IPS-15b (cell line): Measurements from ENCODE around the gene ARHGEF6.

Experiments
- H3K27me3 ChIP-seq: one replicate; pipeline ENCODE4 v1.6.1; 2013; ENCODE audit warnings: low read length; ENCODE audit not compliant: control insufficient read depth, insufficient read depth
- H3K36me3 ChIP-seq: one replicate; pipeline ENCODE4 v1.6.1; 2013; ENCODE audit warnings: low read length; ENCODE audit not compliant: control insufficient read depth, insufficient read depth
- H3K4me1 ChIP-seq: one replicate; pipeline ENCODE4 v1.6.1; 2013; ENCODE audit warnings: mild to moderate bottlenecking, low read length; ENCODE audit not compliant: control insufficient read depth, insufficient read depth
- H3K4me3 ChIP-seq: one replicate; pipeline ENCODE4 v1.5.1; 2013; ENCODE audit warnings: low read depth, low read length
- H3K9ac ChIP-seq: one replicate; pipeline ENCODE4 v1.6.1; 2013; ENCODE audit warnings: low read depth, mild to moderate bottlenecking, low read length
- H3K9me3 ChIP-seq: one replicate; pipeline ENCODE4 v1.6.1; 2013; ENCODE audit warnings: mild to moderate bottlenecking, low read length; ENCODE audit not compliant: control insufficient read depth, insufficient read depth

ARHGEF6 gene

DNA sequence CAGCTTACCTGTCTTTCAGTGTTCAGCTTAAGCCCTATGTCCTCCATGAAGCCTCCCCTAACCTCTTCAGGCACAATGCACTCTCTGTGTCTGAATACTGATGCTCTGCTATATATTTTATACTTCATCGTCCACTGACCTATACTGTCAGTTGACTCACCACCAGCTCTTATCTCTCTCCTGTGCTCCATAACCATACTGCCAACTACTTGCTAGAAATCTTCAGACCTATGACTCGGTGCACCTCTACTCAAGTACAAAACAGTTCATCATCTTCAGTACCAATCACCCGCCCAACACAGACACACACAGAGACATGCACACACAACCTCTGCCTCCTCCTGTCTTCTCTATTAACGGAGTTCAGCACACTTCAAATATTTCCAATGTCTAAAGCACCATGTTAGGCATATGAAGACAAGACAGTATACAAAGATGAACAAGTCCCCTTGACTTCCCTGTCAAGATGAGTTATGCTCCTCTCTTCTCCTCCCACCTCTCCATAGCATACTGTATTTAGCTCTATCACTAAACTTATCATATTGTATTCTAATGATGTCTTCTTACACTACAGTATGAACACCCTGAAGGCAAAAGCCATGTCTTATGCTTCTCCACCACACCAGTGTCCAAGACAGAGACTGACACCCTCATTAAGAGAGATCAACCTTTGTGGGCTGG lies 42.5 kb downstream of the ARHGEF6 start:
- no peak overlapping the region for H3K9ac ChIP-seq
- H3K27me3 ChIP-seq, result no peaks in the 10 kb centered on the region
- no peak overlapping the region for H3K4me3 ChIP-seq
- H3K36me3 ChIP-seq, result no peaks in the 10 kb centered on the region
- no peaks in the 10 kb centered on the region for H3K9me3 ChIP-seq
- no peaks in the 10 kb centered on the region for H3K4me1 ChIP-seq

DNA sequence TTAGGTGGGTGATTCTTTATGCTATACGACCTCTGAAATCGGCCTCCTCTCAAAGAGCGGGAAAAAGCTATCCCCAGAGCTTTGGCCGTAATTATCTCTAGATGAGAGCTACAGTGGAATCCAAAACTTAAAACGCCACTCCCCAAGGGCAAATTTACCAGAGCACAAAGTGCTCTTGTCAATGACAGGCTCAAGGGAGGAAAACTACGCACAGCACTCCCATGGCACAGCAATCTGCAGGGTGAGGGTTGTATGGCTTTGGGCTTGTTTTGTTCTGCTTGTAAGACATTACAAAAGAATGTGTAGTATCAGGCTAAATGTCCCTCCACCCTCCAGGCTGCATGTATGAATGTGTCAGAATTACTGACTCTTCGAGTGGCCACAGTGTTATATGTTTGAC lies 44.0 kb downstream of the ARHGEF6 start:
- no peaks in the 10 kb centered on the region for H3K36me3 ChIP-seq
- H3K4me3 ChIP-seq, result no peak overlapping the region
- H3K9me3 ChIP-seq, result no peaks in the 10 kb centered on the region
- H3K9ac ChIP-seq, result no peak overlapping the region
- no peaks in the 10 kb centered on the region for H3K4me1 ChIP-seq
- H3K27me3 ChIP-seq, result no peaks in the 10 kb centered on the region

DNA sequence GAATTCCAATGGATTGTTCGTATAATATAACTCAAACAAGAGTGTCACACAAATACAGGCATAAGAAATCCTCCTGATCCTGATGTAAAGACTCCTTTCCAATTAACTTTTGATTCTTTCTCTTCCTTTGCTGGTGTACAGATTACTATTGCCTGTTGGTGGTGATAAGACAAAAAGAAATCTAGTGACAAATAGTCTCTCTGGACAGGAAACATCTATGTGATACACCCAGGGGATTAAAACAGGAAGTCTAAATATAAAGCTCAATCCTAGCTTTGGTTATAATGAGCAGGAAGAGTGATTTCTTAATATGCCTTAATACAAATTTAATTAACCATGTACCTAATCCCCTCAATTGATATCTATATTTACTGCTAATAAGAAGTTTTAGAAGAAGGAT lies 45.1 kb downstream of the ARHGEF6 start:
- Histone ChIP-seq H3K36me3 (no peaks in the 10 kb centered on the region), H3K9ac (no peak overlapping the region), H3K9me3 (no peaks in the 10 kb centered on the region), H3K4me1 (no peaks in the 10 kb centered on the region), H3K27me3 (no peaks in the 10 kb centered on the region), H3K4me3 (no peak overlapping the region)

DNA sequence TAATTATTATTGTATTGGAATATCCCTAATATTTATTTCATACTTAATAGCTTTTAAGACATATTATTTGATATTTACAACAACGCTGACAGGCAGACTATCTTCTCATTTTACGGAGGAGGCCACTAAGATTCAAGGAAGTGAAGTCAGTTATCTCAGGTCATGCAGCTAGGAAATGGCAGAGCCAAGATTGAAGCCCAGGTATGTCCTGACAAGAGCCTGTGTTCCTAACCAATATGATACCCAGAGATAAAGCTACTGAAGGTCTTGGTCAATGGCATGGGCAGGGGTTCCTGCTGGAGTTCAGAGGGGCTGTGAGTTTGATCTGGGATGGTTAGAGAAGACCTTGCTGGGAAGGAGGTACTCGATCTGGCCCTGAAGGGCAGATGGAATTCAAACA lies 47.1 kb downstream of the ARHGEF6 start:
- Histone ChIP-seq H3K9me3 (no peaks in the 10 kb centered on the region), H3K27me3 (no peaks in the 10 kb centered on the region), H3K4me1 (no peaks in the 10 kb centered on the region), H3K36me3 (no peaks in the 10 kb centered on the region), H3K9ac (no peak overlapping the region), H3K4me3 (no peak overlapping the region)

DNA sequence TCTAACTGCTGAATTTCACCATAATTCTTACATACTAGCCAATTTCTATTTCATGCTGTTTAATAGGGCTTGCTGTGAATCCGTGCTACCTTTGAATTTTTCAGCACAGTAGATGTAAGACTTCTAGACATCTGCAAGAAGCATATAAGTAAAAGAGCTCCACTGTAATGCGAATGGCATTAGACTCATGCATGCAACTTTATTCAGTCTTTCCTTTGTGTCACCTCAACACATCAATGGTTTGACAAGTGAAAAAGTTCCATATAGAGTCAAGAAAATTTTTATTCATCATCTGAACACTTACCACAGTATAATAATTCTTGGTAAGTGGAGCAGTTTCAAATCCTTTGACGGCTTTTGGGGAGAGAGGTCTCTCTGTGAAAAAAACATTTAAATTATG lies 48.9 kb downstream of the ARHGEF6 start:
- no peaks in the 10 kb centered on the region for H3K36me3 ChIP-seq
- no peaks in the 10 kb centered on the region for H3K27me3 ChIP-seq
- H3K9me3 ChIP-seq, result no peaks in the 10 kb centered on the region
- no peak overlapping the region for H3K4me3 ChIP-seq
- no peaks in the 10 kb centered on the region for H3K4me1 ChIP-seq
- H3K9ac ChIP-seq, result no peak overlapping the region

DNA sequence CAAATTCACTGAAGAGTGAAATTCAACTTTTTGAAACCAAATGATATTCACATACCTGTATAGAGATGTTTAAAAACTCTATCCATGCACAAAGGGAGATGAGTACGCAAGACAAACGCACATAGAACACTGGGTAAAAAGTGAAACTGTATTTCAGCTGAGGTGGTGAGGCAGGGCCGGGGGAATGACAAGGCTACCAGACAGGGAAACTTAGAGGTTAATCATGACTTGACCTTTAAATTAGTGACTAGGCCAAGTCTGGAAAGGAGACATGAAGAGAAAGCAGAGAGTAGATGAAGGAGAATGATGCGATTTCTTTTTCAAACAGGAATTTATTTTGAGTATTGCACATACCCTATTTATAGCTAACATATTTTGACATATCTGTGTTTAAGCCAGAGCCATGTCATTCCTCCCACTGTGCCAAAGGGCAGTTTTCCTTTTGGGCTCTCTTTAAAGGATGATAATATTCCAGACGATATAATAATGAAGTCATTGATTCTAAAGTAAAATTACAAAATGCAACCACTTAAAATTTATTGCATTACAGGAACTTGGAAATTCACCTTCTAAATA lies 49.4 kb downstream of the ARHGEF6 start:
- H3K4me1 ChIP-seq, result no peaks in the 10 kb centered on the region
- H3K36me3 ChIP-seq, result no peaks in the 10 kb centered on the region
- no peak overlapping the region for H3K9ac ChIP-seq
- no peaks in the 10 kb centered on the region for H3K27me3 ChIP-seq
- H3K4me3 ChIP-seq, result no peak overlapping the region
- H3K9me3 ChIP-seq, result no peaks in the 10 kb centered on the region

DNA sequence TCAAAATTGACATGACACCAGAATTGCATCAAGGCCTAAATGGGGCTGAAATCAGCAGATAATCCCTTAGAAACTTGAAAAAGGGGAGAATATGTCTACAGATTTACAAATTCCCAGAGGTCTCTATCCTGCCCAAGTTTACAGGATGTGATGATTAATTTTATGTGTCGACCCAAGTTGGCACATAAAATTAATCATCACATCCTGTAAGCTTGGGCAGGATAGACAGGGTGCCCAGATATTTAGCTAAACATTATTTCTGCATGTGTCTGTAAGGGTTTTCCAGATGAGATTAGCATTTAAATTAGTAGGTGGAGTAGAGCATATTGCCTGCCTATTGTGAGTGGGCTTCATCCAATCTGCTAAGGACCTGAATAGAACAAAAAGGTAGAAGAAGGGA lies 52.3 kb downstream of the ARHGEF6 start:
- Histone ChIP-seq H3K9ac (no peak overlapping the region), H3K27me3 (no peaks in the 10 kb centered on the region), H3K36me3 (no peaks in the 10 kb centered on the region), H3K4me3 (no peak overlapping the region), H3K4me1 (no peaks in the 10 kb centered on the region), H3K9me3 (no peaks in the 10 kb centered on the region)

DNA sequence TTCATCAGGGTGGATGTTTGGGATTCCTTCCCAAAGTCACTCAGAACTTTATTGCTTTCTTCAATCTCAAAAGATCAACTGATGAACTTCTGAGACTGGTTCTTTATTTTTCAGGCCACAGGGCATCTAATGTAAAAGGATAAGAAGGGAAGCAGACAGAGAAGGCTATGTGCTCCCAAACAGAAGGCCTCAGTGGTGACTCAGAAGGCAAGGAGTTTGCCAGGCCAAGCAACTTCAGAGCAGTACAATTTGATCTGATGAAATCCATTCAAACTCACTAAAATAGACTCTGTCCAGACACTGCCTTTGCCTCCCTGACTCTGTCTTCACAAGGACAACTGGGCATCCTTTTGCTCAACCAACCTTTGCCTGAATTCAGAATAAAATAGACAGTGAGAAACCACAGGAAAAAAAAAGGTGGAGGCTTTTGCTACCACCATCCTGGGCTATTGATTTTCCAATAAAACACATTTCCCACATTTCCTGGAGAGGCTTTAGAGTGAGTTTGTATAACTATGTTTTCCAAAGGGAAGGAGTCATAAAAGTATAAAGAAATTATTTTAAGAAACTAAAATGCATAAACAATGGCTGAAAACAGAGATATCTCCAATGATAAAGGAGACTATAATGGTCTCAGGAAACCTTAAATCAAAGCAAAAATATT lies 55.2 kb downstream of the ARHGEF6 start:
- H3K9ac ChIP-seq, result no peak overlapping the region
- H3K4me1 ChIP-seq, result no peaks in the 10 kb centered on the region
- H3K4me3 ChIP-seq, result no peak overlapping the region
- no peaks in the 10 kb centered on the region for H3K27me3 ChIP-seq
- H3K9me3 ChIP-seq, result no peaks in the 10 kb centered on the region
- no peaks in the 10 kb centered on the region for H3K36me3 ChIP-seq

DNA sequence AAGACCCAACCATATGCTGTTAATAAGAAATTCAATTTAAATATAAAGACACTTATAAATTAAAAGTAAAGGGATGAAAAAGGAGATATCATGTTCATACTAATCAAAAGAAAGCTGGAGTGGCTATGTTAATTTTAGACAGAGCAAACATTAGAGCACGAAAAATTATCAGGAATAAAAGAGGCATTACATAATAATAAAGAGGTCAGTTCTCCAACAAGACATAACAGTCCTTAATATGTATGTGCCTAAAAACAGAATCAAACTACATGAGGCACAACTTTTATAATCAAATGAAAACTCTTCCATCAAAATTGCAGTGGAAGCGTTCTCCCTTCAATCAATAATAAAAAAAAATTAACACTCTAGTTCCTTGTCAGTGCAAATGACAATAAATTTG lies 62.6 kb downstream of the ARHGEF6 start:
- Histone ChIP-seq H3K4me1 (no peaks in the 10 kb centered on the region), H3K36me3 (no peaks in the 10 kb centered on the region), H3K4me3 (no peak overlapping the region), H3K9me3 (no peaks in the 10 kb centered on the region), H3K9ac (no peak overlapping the region), H3K27me3 (no peaks in the 10 kb centered on the region)

DNA sequence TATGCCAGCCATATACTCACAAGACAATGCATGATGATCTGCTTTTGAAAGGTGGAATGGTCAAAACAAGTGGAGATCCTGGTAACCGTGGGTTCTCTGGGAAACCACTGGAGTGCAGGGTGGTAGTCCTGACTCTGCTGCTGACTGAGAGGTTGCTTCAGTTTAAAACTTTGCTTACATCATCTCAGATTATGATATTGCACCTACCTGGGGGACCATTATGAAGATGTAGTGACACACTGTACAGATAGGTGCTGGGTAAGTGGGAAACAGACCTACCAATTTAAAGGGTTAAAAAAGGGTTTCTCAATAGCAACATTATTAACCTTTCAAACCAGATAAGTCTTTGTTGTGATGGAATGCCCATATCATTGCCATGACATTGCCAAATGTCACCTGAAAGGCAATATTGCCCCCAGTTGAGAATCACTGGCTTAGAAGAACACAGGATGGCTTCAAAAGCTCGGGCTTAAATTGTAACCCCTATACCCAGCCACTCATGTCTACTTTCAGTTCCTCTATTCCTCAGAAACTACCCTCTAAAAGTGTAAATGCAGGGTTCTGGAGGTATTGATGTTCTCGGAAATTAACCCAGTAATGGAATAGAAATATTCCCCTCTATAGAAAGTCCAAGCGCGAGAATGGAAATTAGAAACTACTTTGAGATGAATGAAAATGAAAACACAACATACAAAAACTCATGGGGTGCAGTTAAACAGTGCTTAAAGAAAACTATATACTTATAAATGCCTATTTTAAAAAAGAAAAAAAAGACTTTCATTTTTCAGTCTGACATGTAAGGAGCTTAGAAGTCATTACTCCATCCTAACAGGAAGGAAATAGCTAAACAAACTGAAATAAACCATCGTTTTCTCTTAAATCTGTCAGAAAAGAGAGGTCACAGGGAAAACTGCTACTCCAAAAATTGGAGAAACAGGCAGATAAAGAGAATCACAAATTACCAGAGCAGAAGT lies 65.8 kb downstream of the ARHGEF6 start:
- H3K4me3 ChIP-seq, result no peak overlapping the region
- no peaks in the 10 kb centered on the region for H3K27me3 ChIP-seq
- no peaks in the 10 kb centered on the region for H3K4me1 ChIP-seq
- no peaks in the 10 kb centered on the region for H3K9me3 ChIP-seq
- no peak overlapping the region for H3K9ac ChIP-seq
- no peaks in the 10 kb centered on the region for H3K36me3 ChIP-seq

DNA sequence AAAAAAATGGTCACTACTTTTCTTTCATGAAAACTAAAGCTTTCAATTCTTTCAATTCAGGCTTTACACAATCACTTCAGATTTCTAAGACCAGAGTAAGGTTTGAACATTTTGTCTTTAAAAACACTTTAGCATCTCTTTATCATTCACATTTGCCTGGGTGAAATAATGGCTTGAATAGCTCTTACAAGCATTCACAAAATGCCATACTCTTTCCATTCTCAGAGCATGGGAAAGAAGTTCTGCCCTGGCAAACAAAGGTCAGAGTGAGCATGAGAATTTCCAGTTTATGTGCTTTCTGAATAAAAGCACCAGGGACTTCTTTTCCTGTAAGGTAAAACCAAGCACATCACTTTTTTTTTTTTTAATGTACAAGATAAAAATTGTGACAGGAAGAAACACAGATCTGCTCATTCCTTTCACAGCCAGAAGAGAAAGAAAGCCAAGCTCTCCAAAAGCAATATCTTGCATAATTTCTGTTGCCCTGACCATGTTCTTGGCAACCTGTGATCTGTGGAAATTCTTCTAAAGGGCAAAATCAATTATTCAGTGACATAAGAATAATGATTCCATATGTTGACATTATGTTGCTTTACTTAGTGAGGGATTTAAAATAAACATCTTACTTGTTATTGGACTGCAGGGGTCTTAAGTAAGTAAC lies 68.0 kb downstream of the ARHGEF6 start:
- H3K4me1 ChIP-seq, result no peaks in the 10 kb centered on the region
- H3K36me3 ChIP-seq, result no peaks in the 10 kb centered on the region
- H3K27me3 ChIP-seq, result no peaks in the 10 kb centered on the region
- H3K9ac ChIP-seq, result no peak overlapping the region
- H3K9me3 ChIP-seq, result no peaks in the 10 kb centered on the region
- no peak overlapping the region for H3K4me3 ChIP-seq
